ENCODE data around the gene OR10H2.

OR10H2 gene

GRCh38 chr19:15717809-15718208 lies 10.0 kb upstream of the OR10H2 start:
- in situ Hi-C loops (cut with HindIII; ENCODE audit: low pct_ligation_motif_present, low sequenced_read_pairs) = no loop called here
- no peak for DNase-seq
- Histone ChIP-seq H3K36me3 (replicated peaks) (no peaks in the 10 kb centered on the region), H3K27me3 (replicated peaks) (no peaks in the 10 kb centered on the region), H3K4me3 (ENCODE audit: low read depth, low read length) (no peak overlapping the region), H3K27ac (no peak overlapping the region)
- no peak for TF ChIP-seq CTCF (IDR thresholded peaks at IDR 0.05; ENCODE audit: low read depth, low read length, missing control alignments)

- H3K27me3 ChIP-seq (replicated peaks) = no peaks in the 10 kb centered on the region
- no peak overlapping the region for H3K4me3 ChIP-seq (ENCODE audit: low read depth, low read length)
- H3K36me3 ChIP-seq (replicated peaks) = no peaks in the 10 kb centered on the region
- in situ Hi-C loops (cut with HindIII; ENCODE audit: low pct_ligation_motif_present, low sequenced_read_pairs) = no loop called here
- TF ChIP-seq CTCF (IDR thresholded peaks at IDR 0.05; ENCODE audit: low read depth, low read length, missing control alignments) = no peak
- DNase-seq = no peak
- H3K27ac ChIP-seq = no peak overlapping the region
These were observed 6.6 kb upstream of the OR10H2 start for GRCh38 chr19:15721268-15721667.

- in situ Hi-C loops (cut with HindIII; ENCODE audit: low pct_ligation_motif_present, low sequenced_read_pairs) = no loop called here
- TF ChIP-seq CTCF (IDR thresholded peaks at IDR 0.05; ENCODE audit: low read depth, low read length, missing control alignments) = no peak
- Histone ChIP-seq H3K27ac (no peak overlapping the region), H3K4me3 (ENCODE audit: low read depth, low read length) (no peak overlapping the region), H3K36me3 (replicated peaks) (no peaks in the 10 kb centered on the region), H3K27me3 (replicated peaks) (no peaks in the 10 kb centered on the region)
- no peak for DNase-seq
These were observed 4.9 kb upstream of the OR10H2 start for GRCh38 chr19:15722956-15723355.

GRCh38 chr19:15730538-15730937 lies 2.7 kb downstream of the OR10H2 start:
- in situ Hi-C loops (cut with HindIII; ENCODE audit: low pct_ligation_motif_present, low sequenced_read_pairs) = no loop called here
- Histone ChIP-seq H3K36me3 (replicated peaks) (no peaks in the 10 kb centered on the region), H3K27ac (no peak overlapping the region), H3K27me3 (replicated peaks) (no peaks in the 10 kb centered on the region), H3K4me3 (ENCODE audit: low read depth, low read length) (no peak overlapping the region)
- DNase-seq = no peak
- TF ChIP-seq CTCF (IDR thresholded peaks at IDR 0.05; ENCODE audit: low read depth, low read length, missing control alignments) = no peak

- in situ Hi-C loops (cut with HindIII; ENCODE audit: low pct_ligation_motif_present, low sequenced_read_pairs) = no loop called here
- no peaks in the 10 kb centered on the region for H3K36me3 ChIP-seq (replicated peaks)
- H3K4me3 ChIP-seq (ENCODE audit: low read depth, low read length) = no peak overlapping the region
- H3K27ac ChIP-seq = no peak overlapping the region
- no peak for DNase-seq
- TF ChIP-seq CTCF (IDR thresholded peaks at IDR 0.05; ENCODE audit: low read depth, low read length, missing control alignments) = no peak
- no peaks in the 10 kb centered on the region for H3K27me3 ChIP-seq (replicated peaks)
These were observed 4.6 kb downstream of the OR10H2 start for GRCh38 chr19:15732388-15732787.

- TF ChIP-seq CTCF (IDR thresholded peaks at IDR 0.05; ENCODE audit: low read depth, low read length, missing control alignments) = no peak
- Histone ChIP-seq H3K27me3 (replicated peaks) (no peaks in the 10 kb centered on the region), H3K4me3 (ENCODE audit: low read depth, low read length) (no peak overlapping the region), H3K36me3 (replicated peaks) (no peaks in the 10 kb centered on the region), H3K27ac (no peak overlapping the region)
- no peak for DNase-seq
- in situ Hi-C loops (cut with HindIII; ENCODE audit: low pct_ligation_motif_present, low sequenced_read_pairs) = no loop called here
These were observed 6.1 kb downstream of the OR10H2 start for GRCh38 chr19:15733895-15734294.
